Nephron (organoid): Measurements from ENCODE around the gene FLT3.
"Not testable (repeated sequence)": the region's sequence is repeated elsewhere in the genome, so short reads cannot be mapped to it uniquely, and the experiment has no call there.

Experiments used
- H3K27ac Mint-ChIP-seq, 3 experiments: 2 replicates each; pipeline ENCODE4 v1.8.0; 2020; ENCODE audit warnings: mixed read lengths in 3 of 3, mild to moderate bottlenecking in 2 of 3, moderate library complexity in 1 of 3
- H3K27me3 Mint-ChIP-seq: 2 replicates; pipeline ENCODE4 v1.8.0; 2021; ENCODE audit warnings: low read depth, mild to moderate bottlenecking, moderate library complexity, mixed read lengths
- H3K36me3 Mint-ChIP-seq: 2 replicates; pipeline ENCODE4 v1.8.0; 2020; ENCODE audit warnings: low read depth, mixed read lengths
- H3K4me1 Mint-ChIP-seq: 2 replicates; pipeline ENCODE4 v1.8.0; 2020; ENCODE audit warnings: mixed read lengths
- H3K4me3 Mint-ChIP-seq, 3 experiments: 2 replicates each; pipeline ENCODE4 v1.8.0; 2020; ENCODE audit warnings: mild to moderate bottlenecking in 3 of 3, mixed read lengths in 3 of 3, moderate library complexity in 2 of 3
- H3K9me3 Mint-ChIP-seq: 2 replicates; pipeline ENCODE4 v1.8.0; 2020; ENCODE audit warnings: mixed read lengths
- TF ChIP-seq, protein P1 (sequence below), 3 experiments: fragments of 200-600 bp; sonication (generic); IDR thresholded peaks; one replicate each; pipeline ENCODE4 v1.5.0; 2021; ENCODE audit warnings: antibody characterized with exemption in 3 of 3; ENCODE audit not compliant: unreplicated experiment in 3 of 3

Gene FLT3

DNA sequence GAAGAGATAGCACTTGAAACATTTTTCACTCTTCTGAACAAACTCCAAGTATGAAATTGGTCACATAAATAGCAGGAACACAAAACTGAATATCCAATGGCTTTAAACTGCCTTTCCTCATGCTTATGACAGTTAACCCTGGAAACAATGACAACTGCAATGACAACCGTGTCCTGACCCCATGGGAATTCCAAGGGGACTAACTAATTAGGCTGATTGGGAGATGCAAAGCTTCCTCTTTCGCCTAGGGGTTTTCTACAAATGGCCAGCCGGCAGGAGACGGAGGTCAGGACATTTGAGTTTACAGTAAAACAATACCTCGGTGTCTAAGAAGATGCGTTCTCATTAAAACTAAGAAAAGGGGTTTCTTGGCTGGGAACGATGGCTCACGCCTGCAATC is 58.9 kb downstream of the FLT3 start:
- H3K27me3 Mint-ChIP-seq, result peaks cover 12% of the 10 kb centered on the region
- TF ChIP-seq, protein P1, sequence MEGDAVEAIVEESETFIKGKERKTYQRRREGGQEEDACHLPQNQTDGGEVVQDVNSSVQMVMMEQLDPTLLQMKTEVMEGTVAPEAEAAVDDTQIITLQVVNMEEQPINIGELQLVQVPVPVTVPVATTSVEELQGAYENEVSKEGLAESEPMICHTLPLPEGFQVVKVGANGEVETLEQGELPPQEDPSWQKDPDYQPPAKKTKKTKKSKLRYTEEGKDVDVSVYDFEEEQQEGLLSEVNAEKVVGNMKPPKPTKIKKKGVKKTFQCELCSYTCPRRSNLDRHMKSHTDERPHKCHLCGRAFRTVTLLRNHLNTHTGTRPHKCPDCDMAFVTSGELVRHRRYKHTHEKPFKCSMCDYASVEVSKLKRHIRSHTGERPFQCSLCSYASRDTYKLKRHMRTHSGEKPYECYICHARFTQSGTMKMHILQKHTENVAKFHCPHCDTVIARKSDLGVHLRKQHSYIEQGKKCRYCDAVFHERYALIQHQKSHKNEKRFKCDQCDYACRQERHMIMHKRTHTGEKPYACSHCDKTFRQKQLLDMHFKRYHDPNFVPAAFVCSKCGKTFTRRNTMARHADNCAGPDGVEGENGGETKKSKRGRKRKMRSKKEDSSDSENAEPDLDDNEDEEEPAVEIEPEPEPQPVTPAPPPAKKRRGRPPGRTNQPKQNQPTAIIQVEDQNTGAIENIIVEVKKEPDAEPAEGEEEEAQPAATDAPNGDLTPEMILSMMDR (IDR thresholded peaks at IDR 0.05; ENCODE audit: unreplicated experiment in 3 of 3), result no peak
- H3K4me3 Mint-ChIP-seq, result no peak overlapping the region
- no peaks in the 10 kb centered on the region for H3K9me3 Mint-ChIP-seq
- peaks cover 4% of the 10 kb centered on the region for H3K4me1 Mint-ChIP-seq
- no peak overlapping the region for H3K27ac Mint-ChIP-seq
- H3K36me3 Mint-ChIP-seq, result no peaks in the 10 kb centered on the region

DNA sequence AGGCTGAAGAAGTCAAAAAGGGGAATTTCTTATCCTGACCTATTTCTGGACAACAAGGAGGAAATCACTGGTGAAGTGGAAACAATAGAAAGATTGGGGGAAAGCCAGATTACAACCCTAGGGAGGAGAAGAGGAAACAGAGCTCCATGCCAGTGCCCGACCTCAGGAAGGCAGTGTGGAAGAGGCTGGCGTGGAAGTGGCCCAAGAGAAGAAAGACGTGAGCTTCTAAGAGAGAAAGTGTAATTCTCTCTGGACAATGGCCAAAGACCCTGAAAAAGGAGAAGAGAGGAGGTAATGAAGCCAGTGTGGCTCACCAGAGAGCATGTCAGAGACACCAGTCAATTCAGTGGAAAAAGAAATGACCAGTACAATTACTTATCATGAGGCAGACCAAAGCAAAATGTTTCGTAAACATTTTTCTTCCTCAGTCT is 59.3 kb downstream of the FLT3 start:
- Mint-ChIP-seq H3K4me1 (peaks cover 1% of the 10 kb centered on the region), H3K27ac (no peak overlapping the region), H3K4me3 (no peak overlapping the region), H3K36me3 (no peaks in the 10 kb centered on the region), H3K9me3 (no peaks in the 10 kb centered on the region), H3K27me3 (peaks cover 16% of the 10 kb centered on the region)
- TF ChIP-seq, protein P1 (IDR thresholded peaks at IDR 0.05; ENCODE audit: unreplicated experiment in 3 of 3), result no peak

DNA sequence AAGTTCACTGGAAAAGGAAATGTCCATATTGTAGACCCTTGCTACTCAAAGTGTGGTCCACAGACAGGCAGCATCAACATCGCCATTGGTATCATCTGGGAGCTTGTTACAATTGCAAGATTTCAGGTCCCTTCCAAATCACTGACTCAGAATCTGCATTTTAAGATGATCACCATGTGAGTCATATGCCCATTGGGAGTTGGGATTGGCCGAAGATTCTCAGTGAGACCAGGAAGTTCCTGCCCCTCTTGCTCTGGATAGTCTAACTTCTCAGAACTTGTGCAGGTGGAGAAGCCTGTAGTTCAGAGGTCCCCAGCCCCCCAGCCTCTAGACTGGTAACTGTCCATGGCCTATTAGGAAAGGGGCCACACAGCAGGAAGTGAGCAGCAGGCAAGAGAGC is 63.0 kb downstream of the FLT3 start:
- H3K9me3 Mint-ChIP-seq, result no peaks in the 10 kb centered on the region
- H3K4me3 Mint-ChIP-seq, result no peak overlapping the region
- H3K36me3 Mint-ChIP-seq, result no peaks in the 10 kb centered on the region
- H3K27ac Mint-ChIP-seq, result no peak overlapping the region
- TF ChIP-seq, protein P1 (IDR thresholded peaks at IDR 0.05; ENCODE audit: unreplicated experiment in 3 of 3), result no peak
- peaks cover 20% of the 10 kb centered on the region for H3K27me3 Mint-ChIP-seq
- H3K4me1 Mint-ChIP-seq, result no peaks in the 10 kb centered on the region

DNA sequence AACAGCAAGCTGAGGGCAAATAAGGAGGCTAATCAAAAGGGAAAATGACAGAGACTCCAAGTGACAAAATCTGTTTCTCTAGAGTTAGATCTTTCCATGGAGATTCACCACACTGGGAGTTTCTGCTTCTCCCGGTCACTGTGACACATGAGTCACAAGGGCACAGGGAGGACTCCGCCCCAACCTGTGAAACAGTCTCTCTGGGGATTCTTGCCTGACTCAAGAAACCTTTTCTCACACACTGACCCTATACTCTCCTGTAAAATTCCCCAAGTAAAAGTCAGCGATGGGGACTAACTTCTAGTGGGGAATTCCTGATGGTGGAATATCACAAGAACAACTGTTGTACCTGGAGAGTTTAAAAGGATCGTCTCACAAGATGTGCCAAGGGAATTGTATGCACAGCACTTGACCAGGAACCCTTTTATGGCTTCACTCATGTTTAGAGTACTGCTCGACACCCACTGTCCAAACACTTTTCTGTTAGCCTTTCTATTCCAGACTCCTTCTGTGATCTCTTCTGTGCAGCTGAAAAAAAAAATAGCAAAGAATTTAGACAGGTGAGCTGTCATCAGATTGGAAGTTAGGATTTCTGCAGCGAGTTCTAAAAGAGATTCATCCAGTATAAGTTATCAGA is 65.1 kb downstream of the FLT3 start:
- Mint-ChIP-seq H3K27ac (no peak overlapping the region), H3K4me3 (no peak overlapping the region), H3K27me3 (peaks cover 32% of the 10 kb centered on the region), H3K9me3 (no peaks in the 10 kb centered on the region), H3K36me3 (no peaks in the 10 kb centered on the region), H3K4me1 (no peaks in the 10 kb centered on the region)
- TF ChIP-seq, protein P1 (IDR thresholded peaks at IDR 0.05; ENCODE audit: unreplicated experiment in 3 of 3), result no peak

DNA sequence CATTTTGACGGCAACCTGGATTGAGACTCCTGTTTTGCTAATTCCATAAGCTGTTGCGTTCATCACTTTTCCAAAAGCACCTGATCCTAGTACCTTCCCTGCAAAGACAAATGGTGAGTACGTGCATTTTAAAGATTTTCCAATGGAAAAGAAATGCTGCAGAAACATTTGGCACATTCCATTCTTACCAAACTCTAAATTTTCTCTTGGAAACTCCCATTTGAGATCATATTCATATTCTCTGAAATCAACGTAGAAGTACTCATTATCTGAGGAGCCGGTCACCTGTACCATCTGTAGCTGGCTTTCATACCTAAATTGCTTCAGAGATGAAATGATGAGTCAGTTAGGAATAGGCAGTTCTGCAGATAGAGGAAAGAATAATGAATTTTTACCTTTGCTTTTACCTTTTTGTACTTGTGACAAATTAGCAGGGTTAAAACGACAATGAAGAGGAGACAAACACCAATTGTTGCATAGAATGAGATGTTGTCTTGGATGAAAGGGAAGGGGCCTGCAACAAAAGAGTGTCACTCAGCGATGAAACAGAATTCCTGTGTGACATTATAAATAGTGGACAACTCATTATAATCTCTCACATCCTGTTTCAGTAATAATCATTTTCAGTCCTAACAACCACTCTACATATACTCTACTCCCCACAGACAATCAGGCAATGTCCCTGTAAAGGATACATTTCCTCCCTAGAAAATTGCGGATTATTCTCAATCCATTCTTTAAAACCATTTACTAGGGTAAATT is 66.3 kb downstream of the FLT3 start:
- TF ChIP-seq, protein P1 (IDR thresholded peaks at IDR 0.05; ENCODE audit: unreplicated experiment in 3 of 3), result no peak
- no peak overlapping the region for H3K27ac Mint-ChIP-seq
- peaks cover 27% of the 10 kb centered on the region for H3K27me3 Mint-ChIP-seq
- no peaks in the 10 kb centered on the region for H3K36me3 Mint-ChIP-seq
- no peaks in the 10 kb centered on the region for H3K9me3 Mint-ChIP-seq
- no peaks in the 10 kb centered on the region for H3K4me1 Mint-ChIP-seq
- H3K4me3 Mint-ChIP-seq, result no peak overlapping the region

DNA sequence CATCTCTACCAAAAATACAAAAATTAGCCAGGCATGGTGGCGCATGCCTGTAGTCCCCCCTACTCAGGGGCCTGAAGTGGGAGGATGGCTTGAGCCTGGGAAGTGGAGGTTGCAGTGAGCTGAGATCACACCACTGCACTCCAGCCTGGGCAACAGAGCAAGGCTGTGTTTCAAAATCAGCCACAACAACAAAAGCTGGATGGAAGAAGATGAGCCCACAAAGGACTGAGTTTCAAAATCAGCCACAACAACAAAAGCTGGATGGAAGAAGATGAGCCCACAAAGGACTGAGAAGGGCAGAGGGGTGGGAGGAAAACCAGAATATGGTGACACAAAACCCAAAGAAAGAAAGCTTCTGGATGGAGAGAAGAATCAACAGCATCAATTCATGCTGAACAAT is 67.9 kb downstream of the FLT3 start:
- not testable (repeated sequence) for H3K4me1 Mint-ChIP-seq, H3K36me3 Mint-ChIP-seq, H3K9me3 Mint-ChIP-seq, H3K4me3 Mint-ChIP-seq, H3K27ac Mint-ChIP-seq
- peaks cover 27% of the 10 kb centered on the region for H3K27me3 Mint-ChIP-seq
